Erythroblast (primary cell): ENCODE measurements around the gene MTMR3.

ENCODE experiments used
- GATA1 ChIP-seq: IDR thresholded peaks from 2 replicates; pipeline ENCODE4 v1.6.1; 2011; ENCODE audit warnings: low read depth, mild to moderate bottlenecking, control low read depth, low read length, moderate library complexity
- POLR2A ChIP-seq: IDR thresholded peaks from 2 replicates; pipeline ENCODE4 v1.6.1; 2011; ENCODE audit warnings: mild to moderate bottlenecking, low read length

DNA sequence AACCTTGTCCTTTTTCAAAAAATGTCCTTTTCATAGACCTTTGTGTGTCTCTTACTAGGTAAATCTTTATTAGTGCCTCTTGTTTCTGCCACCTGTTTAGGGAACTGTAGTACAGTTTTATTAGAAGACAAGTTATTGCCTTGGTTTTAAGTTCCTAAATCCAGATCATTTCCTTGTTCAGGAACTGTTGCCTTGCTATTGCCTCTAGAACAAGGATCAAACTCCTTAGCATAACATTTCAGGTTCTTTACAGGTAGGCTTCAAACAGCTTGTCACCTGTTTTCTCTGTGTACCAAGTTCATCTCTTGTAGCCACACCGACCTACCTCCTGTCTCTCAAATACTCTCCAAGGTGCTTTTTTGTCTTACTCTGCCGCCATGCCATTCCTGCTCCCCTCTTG, 75.2 kb downstream of the MTMR3 start:
- TF ChIP-seq POLR2A = no peak
- no peak for TF ChIP-seq GATA1
